Measurements from ENCODE around the gene ITGA11.

ITGA11 gene

DNA sequence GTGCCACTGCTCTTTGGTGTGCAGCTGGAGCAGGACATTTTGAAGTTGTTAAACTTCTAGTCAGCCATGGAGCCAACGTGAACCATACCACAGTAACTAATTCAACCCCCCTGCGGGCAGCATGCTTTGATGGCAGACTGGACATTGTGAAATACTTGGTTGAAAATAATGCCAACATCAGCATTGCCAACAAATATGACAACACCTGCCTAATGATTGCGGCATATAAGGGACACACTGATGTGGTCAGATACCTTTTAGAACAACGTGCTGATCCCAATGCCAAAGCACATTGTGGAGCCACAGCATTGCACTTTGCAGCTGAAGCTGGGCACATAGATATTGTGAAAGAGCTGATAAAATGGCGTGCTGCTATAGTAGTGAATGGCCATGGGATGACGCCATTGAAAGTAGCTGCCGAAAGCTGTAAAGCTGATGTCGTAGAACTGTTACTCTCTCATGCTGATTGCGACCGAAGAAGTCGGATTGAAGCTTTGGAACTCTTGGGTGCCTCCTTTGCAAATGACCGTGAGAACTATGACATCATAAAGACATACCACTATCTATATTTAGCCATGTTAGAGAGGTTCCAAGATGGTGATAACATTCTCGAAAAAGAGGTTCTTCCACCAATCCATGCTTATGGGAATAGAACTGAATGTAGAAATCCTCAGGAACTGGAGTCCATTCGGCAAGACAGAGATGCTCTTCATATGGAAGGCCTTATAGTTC, 142.2 kb downstream of the ITGA11 start:
- DNase-seq (ENCODE audit: low spot score): no peak

DNA sequence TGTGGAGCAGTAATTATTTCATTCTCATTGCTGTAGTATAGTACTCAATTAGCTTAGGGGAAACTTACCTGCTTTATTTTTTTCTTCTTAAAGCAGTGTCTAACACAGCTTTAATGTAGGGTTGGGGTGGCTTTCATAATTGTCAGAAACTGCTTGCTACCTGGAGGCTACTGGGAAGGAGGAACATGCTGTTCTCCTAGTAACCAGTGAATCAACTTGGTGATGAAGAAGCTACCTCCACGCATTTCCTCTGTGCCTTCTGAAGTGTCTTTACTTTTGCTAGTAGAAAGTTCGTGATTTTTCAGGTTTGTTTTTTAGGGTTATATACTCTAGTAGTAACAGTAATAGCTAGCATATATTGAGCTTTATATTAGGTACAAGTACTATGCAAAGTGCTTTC, 142.9 kb downstream of the ITGA11 start:
- no peak for DNase-seq (ENCODE audit: low spot score)

DNA sequence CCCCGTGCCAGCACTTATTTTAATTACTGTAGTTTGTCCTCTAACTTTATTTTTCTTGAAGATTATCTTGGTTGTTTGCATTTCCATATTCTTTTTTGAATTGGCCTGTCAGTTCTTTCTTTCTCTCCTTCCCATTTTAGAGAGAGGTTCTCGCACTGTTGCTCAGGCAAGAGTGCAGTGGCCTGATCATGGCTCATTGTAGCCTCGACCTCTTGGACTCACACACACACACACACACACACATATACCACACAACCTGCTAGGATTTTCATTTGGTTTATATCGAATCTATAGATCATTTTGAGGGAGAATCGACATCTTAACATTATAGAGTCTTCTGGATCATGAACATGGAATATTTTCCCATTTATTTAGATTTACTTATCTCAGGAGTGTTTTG, 145.7 kb downstream of the ITGA11 start:
- no peak for DNase-seq (ENCODE audit: low spot score)

DNA sequence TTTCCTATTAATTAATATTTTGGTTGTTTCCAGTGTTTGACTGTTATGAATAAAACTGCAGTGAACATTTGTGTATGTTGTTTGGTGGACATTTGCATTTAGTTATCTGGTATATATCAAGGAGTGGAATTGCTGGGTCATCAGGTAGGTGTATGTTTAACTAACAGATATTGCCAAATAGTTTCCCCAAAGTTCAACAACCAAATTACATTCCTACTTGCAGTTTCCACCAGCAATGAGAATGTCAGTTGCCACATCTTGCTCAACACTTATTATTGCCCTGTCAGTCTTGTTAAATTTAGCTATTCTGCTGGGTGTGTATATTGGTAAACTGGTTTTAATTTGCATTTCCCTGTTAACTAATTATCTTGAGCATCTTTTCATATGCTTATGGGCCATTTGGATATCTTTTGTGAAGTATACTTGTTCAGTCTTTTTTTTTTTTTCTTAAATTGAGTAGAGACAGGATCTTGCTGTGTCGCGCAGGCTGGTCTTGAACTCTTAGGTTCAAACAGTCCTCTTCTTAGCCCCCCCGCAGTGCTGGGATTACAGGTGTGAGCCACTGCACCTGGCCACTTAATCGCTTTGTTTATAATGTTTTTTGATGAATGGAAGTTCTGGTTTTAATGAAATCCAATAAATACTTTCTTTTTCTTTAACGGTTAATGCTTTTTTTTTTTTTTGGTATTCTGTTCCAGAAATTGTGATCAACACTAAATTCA, 146.5 kb downstream of the ITGA11 start:
- DNase-seq (ENCODE audit: low spot score): no peak

DNA sequence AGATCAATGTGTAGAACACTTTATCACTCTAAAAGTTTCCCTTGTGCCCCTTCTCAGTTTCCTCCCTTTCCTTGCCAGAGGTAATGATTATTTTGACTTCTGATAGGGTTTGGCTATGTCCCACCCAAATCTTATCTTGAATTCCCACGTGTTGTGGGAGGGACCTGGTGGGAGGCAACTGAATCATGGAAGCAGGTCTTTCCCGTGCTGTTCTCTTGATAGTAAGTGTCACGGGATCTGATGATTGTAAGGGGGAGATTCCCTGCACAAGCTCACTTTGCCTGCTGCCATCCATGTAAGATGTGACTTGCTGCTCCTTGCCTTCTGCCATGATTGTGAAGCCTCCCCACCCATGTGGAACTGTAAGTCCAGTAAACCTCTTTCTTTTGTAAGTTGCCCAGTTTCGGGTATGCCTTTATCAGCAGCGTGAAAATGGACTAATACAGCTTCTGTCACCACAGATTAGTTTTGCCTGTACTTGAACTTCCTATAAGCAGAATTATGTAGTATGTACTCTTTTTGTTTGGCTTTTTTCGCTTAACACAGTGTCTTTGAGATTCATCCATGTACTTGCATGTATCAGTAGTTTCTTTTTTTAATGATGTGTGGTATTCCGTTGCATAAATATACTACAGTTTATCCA, 147.2 kb downstream of the ITGA11 start:
- DNase-seq (ENCODE audit: low spot score): no peak

DNA sequence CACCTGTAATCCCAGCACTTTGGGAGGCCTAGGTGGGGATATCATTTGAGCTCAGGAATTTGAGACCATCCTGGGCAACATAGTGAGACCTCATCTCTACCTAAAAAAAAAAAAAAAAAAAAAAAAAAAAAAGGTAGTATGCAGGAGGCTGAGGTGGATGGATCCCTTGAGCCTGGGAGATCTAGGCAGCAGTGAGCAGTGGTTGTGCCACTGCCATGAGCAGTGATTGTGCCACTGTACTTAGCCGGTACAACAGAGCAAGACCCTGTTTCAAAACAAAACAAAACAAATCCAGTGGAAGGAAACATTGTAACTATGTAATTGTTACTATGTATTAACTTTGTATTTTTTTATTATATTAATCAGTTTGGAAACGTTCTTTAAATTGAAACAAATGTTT, 148.6 kb downstream of the ITGA11 start:
- DNase-seq (ENCODE audit: low spot score): no peak

DNA sequence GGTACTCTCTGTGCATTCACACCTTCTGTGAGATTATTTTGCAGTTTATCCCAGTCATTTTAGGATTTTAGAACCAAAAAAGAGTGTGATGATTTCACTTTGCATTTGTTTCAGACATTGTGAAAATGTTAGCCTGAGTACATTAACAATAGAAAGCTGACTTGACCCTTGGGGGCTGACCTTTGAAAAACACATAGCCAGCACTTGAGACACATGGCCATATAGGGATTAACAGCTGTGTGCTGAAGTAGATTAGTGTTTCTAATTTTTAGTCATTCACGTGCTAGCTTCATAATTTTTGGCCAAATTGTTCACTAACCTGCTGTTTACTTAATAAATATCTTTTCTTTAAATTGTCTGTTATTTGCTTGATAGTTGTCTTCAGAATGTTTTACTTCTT, 151.0 kb downstream of the ITGA11 start:
- DNase-seq (ENCODE audit: low spot score): no peak

DNA sequence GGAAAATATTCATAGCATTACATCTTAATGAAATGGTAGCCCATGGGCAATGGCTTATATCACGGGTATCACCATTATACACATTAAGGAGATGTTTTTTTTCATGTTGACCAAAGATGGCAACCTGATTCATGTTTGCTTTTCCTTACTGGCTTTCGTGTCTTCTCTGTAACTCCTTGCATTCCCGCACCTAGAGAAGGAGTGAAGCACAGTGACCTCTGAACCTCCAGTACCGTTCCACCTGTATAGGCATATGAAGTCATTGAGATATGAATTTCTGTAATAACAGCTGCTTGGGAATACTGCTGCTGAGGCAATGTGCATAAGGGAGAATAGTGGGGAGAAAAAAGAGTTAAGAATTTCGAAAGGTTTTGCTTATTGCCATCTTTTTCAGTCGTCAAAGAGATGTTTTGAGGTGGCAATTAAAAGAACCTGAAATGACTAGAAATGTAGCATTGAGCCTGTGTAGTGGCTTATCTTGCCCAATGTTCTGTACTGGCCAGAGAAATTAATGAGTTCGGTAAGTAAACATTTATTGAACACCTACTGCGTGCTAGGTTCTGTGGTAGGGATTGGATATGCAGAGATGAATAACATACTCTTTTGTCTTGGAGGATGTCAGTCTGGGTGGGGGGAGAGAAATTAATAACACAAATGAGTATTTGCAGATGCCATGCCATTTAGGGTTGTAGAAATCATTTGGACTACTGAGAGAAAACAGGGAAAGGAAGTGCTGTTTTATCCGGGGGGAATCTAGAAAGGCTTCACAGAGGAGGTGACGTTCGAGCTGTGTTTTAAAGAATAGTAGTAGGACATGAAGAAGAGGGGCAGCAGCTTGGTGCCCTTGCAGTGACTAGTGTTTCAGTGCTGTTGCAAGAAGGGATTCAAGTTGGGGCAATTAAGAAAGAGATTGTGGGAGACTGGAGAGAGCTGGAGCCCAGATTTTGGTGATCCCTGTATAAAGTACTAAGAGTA, 151.9 kb downstream of the ITGA11 start:
- DNase-seq (ENCODE audit: low spot score): no peak

DNA sequence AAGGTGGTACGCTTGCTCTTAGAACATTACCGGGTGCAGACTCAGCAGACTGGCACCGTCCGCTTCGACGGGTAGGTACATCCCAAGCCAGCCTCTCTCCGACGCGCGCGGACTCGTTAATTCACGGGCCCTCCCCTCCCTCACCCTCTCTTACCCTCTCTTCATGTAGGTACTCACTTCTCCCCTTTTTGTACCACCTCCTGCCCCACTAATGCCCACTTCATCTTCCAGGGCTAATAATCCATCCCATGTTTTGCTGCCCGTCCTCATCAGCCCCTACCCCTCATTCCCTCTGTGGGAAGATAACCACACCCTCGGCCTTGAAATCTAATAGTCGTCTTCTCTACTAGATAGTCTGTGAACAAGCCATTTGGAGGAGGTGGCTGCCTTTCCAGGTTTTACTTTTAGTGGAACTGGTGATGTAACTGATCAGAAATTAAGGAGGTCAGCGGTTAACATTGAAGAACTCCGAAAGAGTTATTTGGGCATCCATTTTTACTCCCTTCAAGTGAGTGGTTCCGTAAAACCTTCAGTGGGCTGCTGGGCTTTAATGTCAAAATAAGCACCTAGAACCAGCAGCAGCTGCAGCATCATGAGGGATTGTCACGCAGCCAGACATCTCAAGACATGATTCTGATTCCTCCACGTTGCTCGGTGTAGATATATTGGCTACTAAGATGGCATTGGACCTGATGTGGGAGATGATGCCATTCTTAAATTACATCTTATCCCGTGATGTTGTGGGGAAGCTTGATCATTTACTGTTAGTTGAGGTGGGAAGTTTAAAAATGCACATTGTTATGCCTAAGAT, 153.2 kb downstream of the ITGA11 start:
- peak; percentile 39 for DNase-seq (ENCODE audit: low spot score)

DNA sequence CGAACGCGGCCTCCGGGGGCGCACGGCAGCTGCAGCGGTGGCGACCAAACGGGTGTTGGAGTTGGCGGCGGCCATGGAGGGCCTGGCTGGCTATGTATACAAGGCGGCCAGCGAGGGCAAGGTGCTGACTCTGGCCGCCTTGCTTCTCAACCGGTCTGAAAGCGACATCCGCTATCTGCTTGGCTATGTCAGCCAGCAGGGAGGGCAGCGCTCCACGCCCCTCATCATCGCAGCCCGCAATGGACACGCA, 153.7 kb downstream of the ITGA11 start:
- no peak for DNase-seq (ENCODE audit: low spot score)

DNA sequence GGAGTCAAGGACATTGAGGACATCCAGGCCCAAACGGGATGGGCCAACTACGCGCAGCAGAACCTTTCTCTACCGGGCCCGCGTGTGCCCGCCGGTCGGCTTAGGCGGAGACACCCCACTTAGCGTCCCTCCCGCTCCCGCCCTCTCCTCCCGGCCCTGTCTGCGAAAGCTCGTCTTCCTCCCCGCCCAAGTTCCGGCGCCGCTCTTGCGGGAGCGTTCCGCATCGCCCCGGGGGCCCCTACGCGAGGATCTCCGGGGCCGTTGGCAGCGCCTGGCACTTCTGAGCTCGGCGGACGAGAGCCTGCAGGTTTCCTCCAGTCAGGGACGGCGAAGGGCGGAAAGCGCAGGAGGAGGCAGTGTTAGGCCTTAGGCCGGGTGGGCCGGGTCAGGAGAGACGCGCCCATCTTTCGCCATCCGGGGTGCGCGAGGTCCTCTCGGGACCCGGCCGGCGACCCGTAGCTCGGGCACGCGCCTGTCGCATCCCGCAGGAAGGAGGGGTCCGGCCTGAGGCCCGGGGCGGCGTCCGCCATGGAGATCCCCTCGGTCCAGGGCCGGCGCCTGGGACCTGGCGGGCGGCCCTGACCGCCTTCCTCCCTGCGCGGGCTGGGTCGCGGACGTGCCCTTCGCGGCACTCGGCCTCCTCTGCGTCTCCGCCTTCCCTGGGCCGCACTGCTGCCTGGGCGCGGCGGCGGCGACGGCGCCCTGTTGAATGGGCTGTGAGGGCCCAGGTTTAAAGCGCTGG, 154.2 kb downstream of the ITGA11 start, which contains the start of gene FEM1B:
TSS of gene FEM1B (plus strand) at position 143 of the 742 bp plus-strand sequence. CDS start 673 bp downstream, outside the sequence.
- DNase-seq (ENCODE audit: low spot score): peak; percentile 89

DNA sequence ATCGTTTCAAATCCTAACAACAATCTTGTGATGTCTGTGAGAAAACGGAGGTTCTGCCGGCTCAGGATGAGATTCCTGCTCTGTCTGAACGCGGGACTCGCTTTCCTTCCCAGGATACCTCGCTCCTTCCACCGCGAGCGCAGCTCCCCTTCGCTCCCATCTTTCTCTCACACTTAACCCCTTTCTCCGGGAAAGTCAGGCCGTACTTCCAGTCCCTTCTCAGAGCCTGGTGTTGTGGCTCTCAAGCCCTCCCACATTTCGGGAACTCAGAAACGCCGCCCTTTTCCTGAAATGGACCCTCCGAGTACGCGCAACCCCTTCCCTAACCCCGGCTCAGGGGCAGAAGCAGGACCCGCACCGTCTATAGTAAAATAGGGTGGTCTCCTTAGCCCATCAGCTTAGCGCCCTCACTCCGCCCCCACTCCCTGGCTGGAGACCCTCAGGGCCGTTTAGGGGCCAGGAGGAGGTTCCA, 154.8 kb downstream of the ITGA11 start:
- no peak for DNase-seq (ENCODE audit: low spot score)

DNA sequence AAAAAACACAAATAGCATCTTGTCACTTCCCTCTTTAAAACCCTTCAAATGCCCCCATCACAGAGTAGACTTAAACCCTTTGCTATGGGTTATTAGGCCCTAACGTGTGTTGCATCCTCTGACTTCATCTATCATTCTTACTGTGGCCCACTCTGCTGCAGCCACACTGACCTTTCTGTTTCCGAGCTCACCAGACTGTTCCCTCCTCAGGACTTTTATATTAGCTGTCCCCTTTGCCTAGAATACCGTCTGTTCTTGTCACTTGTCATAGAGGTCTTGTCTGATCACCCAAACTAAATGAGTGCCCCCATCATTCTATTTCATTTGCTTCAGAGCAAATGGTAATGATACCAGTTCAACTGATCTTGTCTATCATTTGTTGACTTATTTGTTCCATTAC, 155.3 kb downstream of the ITGA11 start:
- no peak for DNase-seq (ENCODE audit: low spot score)

DNA sequence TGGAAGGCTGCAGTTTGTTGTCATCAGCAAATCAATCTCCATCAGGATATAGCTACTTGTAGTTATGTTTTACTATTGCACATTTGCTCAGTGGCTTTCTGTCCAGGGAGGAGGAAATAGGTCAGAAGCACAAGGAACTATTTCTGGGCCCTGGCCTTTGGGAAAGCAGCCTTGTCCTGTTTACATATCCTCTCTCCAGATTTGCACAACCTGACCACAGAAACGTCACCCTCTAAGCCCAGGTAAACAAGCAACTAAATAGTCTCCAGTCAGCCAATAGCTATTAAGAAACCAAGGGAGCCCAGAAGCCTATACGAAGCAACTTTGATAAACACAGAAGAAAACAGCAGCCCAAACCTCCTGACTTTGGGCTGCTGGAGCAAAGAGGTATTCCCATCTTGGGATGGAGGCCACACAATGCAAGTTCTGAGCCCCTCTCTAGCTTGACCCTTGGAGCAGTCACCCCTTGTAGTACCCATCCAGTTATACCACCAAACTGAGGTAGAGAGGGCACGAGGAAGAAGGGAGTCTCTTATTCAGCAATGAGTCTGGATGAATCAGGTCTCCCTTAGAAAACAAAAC, 156.7 kb downstream of the ITGA11 start:
- peak; percentile 57 for DNase-seq (ENCODE audit: low spot score)

DNA sequence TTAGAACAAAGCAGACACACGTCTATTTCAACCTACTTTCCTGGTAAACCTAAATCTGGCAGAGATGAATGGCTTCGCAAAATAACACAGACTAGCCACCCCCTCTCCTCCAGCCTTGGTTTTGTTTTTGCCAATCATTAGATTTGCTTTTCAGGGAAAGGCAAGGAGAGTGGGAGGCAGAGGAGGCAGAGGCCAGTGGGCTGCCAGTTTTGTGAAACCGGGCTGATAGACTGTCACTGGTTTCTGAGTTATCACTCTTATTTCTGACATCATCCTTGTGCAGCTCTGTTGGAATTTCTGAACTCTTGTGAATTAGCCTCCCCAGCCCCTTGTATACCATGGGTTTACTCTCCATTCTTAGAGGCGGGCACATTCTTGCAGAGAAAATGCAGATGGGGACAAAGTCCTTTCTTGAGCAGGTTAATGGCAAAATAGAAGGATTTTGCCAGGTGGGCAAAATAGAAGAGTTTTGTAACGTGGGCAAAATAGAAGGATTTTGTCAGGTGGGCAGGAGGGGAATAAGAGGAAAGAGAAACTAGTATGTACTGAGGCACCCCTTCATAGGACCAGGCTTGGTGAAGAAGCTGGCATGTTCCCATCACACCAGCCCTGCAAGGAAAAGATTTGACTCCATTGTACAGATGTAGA, 157.6 kb downstream of the ITGA11 start:
- DNase-seq (ENCODE audit: low spot score): no peak

DNA sequence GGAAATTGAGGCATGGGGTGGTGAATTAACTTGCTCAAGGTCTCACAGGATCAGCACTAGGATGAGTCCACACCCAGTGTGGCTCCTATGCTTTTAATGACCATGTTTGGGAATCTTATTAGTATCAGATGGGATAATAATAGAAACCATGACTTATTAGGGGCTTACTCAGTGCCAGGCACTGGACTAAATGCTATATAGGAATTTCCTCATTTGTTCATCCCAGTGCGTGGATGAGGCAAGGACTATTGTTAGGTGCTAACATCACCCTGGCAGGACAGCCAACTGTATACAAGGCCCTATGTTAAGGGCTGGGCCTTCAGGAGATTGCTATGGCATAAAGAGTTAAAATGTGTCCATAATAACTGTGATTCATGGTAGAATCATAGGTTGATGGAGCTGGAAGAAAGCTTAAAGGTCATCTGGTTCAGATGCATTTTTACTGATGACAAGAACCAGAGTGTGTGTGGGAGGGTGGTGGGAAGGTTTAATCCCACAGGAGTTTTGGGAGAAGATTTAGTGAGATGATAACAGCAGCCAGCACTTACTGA, 159.2 kb downstream of the ITGA11 start:
- no peak for DNase-seq (ENCODE audit: low spot score)

DNA sequence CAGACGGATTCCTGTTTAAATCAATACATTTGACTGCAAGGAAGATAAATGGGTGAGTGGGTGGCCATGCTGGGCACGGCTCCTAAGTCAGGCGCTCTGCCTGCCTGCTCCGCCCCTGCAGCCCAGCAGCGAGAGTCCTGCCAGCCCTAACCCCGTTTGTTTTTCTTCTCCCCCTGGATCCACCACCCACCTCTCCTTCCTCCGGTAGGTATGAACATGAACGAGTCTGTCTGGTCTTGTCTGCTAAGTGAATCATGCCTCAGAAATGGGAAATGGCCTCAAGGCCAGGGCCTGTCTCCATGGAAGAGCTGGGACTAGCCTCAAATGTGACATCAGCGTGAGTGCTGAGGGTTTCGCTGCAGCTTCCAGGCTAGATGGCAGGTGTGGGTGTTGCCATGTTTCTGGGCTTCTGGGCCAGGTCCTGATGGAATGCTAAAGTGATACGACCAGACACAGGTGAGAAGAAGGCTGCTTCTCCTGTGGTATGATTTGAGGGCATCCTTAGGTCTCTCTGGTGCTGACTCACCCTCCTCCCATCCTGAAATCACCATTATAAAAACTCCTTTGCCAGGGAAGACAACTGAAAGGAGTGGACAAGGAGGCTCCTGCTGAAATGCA, 160.0 kb downstream of the ITGA11 start:
- DNase-seq (ENCODE audit: low spot score): no peak

DNA sequence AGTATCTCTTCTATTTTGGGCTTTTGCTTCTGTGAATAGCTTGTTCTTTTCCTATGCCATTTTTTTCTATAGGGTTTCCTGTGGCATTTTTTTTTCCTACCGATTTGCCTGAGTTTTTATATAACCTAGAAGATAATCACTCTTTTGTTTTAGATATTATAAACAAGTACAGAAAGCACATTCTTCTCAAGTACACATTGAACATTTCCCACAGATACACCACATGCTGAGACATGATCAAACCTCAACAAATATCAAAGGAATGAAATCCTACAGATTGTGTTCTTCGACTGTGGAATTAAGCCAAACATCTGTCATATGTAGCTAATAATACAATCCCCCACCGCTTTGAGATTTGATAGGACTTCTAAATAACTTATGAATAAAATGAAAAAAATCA, 163.6 kb downstream of the ITGA11 start:
- DNase-seq (ENCODE audit: low spot score): no peak

DNA sequence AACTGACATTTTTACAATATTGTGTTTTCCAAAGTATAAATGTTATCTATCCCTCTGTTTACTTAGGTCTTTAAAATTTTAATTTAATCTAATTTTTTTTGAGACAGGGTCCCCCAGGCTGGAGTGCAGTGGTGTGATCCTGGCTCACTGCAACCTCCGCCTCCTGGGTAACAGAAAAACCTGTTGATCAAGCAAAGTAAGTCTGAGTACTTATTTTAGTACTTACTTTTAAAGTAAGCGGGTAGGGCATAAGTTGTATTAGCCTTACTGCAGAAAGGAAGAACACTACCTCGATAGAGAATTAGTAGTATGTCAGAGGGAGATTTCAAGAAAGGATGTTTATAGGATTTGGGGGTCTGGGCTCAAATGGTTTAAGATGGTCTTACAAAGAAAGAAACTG, 166.3 kb downstream of the ITGA11 start:
- no peak for DNase-seq (ENCODE audit: low spot score)
